Upper lobe of left lung (tissue), 6 donors: ENCODE results near the gene FURIN. TPM values are rescaled to one million over a fixed set of nuclear protein-coding genes. Genes with fewer than 3 reads are reported as not detected.
"Not testable (repeated sequence)": the region's sequence is repeated elsewhere in the genome, so short reads cannot be mapped to it uniquely, and the experiment has no call there.

Experiments
- ATAC-seq, 2 donors: fragments of 200-7000 bp; cut with Tn5 transposase; one replicate each; pipeline ENCODE4 v1.9.1; 2022; ENCODE audit warnings: mild to moderate bottlenecking in 2 of 2, moderate library complexity in 2 of 2; ENCODE audit not compliant: low FRiP score in 2 of 2
- DNase-seq, 2 donors: peaks; one replicate each; pipeline ENCODE4 v3.0.0-alpha.2; 2019 to 2020
- H3K27ac ChIP-seq, 4 donors: fragments of 200-600 bp; sonication (generic); one replicate each; pipeline ENCODE4 v1.5.1; 2016 to 2019
- H3K27me3 ChIP-seq, 4 donors: fragments of 200-600 bp; sonication (generic); one replicate each; pipeline ENCODE4 v1.5.1; 2017 to 2019
- H3K36me3 ChIP-seq, 4 donors: fragments of 200-600 bp; sonication (generic); one replicate each; pipeline ENCODE4 v1.5.1; 2016 to 2019
- H3K4me1 ChIP-seq, 4 donors: fragments of 200-600 bp; sonication (generic); one replicate each; pipeline ENCODE4 v1.5.1; 2018 to 2019
- H3K4me3 ChIP-seq, 4 donors: fragments of 200-600 bp; sonication (generic); one replicate each; pipeline ENCODE4 v1.5.1; 2017 to 2019; ENCODE audit warnings: mild to moderate bottlenecking in 2 of 4, moderate library complexity in 1 of 4
- H3K9me3 ChIP-seq, 4 donors: fragments of 200-600 bp; sonication (generic); one replicate each; pipeline ENCODE4 v1.5.1; 2018 to 2019
- CTCF ChIP-seq, 6 experiments: fragments of 450-650 bp in 4 of 6; fragments of 200-600 bp in 2 of 6; sonication (generic) in 2 of 6; IDR thresholded peaks; one replicate each; pipeline ENCODE4 v1.5.1; 2016 to 2019; ENCODE audit warnings: antibody characterized with exemption in 6 of 6
- EP300 ChIP-seq, 4 donors: sonication (generic); formaldehyde crosslinking; IDR thresholded peaks; one replicate each; pipeline ENCODE4 v1.5.1; 2017; ENCODE audit warnings: antibody characterized with exemption in 4 of 4, control low read depth in 2 of 4
- POLR2A ChIP-seq, 4 donors: fragments of 450-650 bp; IDR thresholded peaks; one replicate each; pipeline ENCODE4 v1.5.1; 2016 to 2017; ENCODE audit warnings: antibody characterized with exemption in 4 of 4, mild to moderate bottlenecking in 2 of 4
- POLR2AphosphoS5 ChIP-seq, 2 donors: sonication (generic); formaldehyde crosslinking; IDR thresholded peaks; one replicate each; pipeline ENCODE4 v1.5.1; 2017; ENCODE audit warnings: antibody characterized with exemption in 2 of 2
- WGBS, 2 donors: methylation state at CpG; one replicate each; pipeline ENCODE4 v1.1.5; 2017 to 2018; 5-methylcytosine and 5-hydroxymethylcytosine counted together
- total RNA-seq, 6 donors: library from RNA; depleted of rRNA in 4 of 6; stranded (reverse); fragments of >200 nt in 4 of 6; gene quantifications; one replicate each; pipeline versions ENCODE4 v1.1.0 to v1.2.1, GENCODE V29; 2016 to 2021
- donor health status: DM: no; HTN: no; CAD: no; lungs with moderate emphysema.
- donor health status: DM: no; HTN: yes; CAD: no; lungs with severe emphysema.

FURIN gene
- total RNA-seq, 6 donors from 2014 or later, result 59.0 to 150 (median 108) TPM

DNA sequence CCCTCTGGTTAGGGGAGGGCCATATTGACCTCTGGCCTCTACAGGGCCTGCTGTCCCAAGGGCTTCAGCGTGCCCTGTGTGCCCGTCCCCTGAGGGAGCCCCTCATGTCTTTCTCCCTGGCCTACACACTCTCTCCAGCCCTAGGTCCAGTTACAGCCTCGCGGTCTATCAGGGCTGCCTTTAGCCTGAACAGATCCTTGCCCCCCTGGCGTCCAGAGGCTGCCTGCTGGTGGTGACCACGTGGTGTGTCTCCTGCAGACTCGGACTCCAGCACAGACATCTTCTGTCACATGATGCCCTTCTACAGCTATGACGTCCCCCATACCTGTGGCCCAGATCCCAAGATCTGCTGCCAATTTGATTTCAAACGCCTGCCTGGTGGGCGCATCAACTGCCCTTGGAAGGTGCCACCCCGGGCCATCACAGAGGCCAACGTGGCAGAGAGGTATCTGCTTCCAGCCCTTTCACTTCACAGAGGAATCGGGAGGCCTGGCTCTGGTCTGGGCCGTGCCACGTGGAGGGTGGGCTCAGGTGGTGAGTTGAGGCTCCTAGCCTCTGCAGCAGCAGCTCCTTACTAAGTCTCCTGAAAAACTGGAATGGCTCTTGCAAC lies 38.8 kb downstream of the FURIN start:
- TF ChIP-seq CTCF (IDR thresholded peaks at IDR 0.05) (no peak), EP300 (IDR thresholded peaks at IDR 0.05) (no peak), POLR2AphosphoS5 (IDR thresholded peaks at IDR 0.05) (no peak), POLR2A (IDR thresholded peaks at IDR 0.05) (no peak)
- Histone ChIP-seq H3K27ac (no peak overlapping the region), H3K9me3 (no peaks in the 10 kb centered on the region), H3K4me1 (peaks cover 8 to 17% (median 11%) of the 10 kb centered on the region in 4 donors), H3K36me3 (peaks cover 63 to 75% (median 70%) of the 10 kb centered on the region in 4 donors), H3K27me3 (no peaks in the 10 kb centered on the region), H3K4me3 (no peak overlapping the region)
- WGBS, 2 donors, result 79 to 86% methylated on average over 6 to 15 of the region's 15 CpGs
- ATAC-seq, result no peak
- DNase-seq, result peak in 1 of 2 donors; percentile 17

DNA sequence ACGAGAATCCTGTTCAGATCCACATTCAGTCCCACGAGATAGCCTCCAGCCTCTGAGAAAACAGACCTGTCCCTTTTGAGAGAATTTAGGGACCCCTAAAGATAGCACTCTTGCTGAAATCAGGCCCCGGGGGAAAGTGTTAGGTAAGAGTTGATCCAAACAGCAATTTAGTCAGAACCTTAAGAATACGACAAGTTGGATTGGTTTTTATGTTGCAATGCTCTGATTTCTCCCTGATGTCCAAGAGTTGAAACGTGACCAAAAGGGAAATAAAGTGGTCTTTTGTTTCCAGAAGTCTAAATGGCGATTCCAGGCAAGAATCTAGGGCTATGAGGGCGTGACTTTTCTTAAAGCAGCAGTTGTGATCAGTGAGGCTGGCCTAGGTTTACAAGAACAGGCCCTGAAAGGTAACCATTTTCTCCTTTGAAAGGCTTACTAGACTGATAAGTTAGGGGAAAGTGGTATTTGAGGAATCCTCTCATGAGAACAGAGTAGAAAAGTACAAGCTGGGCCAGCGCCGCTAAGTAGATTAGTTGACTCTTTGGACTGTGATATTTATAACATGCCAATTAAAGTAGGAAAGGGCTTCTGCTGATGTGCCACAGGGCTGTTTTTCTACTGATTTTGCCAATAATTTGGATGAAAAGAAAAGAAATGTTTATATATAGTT lies 39.6 kb downstream of the FURIN start:
- WGBS, 2 donors, result 84 to 85% methylated on average over 9 of the region's 9 CpGs
- TF ChIP-seq POLR2AphosphoS5 (IDR thresholded peaks at IDR 0.05) (no peak), CTCF (IDR thresholded peaks at IDR 0.05) (no peak), POLR2A (IDR thresholded peaks at IDR 0.05) (no peak), EP300 (IDR thresholded peaks at IDR 0.05) (no peak)
- Histone ChIP-seq H3K36me3 (peaks cover 71 to 83% (median 78%) of the 10 kb centered on the region in 4 donors), H3K27me3 (no peaks in the 10 kb centered on the region), H3K27ac (peak overlapping the region in 1 of 4 donors; percentile 28), H3K4me1 (peaks cover 8 to 19% (median 11%) of the 10 kb centered on the region in 4 donors), H3K9me3 (no peaks in the 10 kb centered on the region), H3K4me3 (no peak overlapping the region)
- no peak for DNase-seq
- ATAC-seq, result no peak

GRCh38 chr15:90909449-90909848 lies 41.1 kb downstream of the FURIN start:
- H3K4me3 ChIP-seq, H3K4me1 ChIP-seq, H3K9me3 ChIP-seq, H3K27ac ChIP-seq, DNase-seq, H3K27me3 ChIP-seq, ATAC-seq: not testable (repeated sequence)
- 95 to 97% methylated on average over 9 to 11 of the region's 11 CpGs for WGBS, 2 donors
- H3K36me3 ChIP-seq, result peaks cover 78 to 98% (median 92%) of the 10 kb centered on the region in 4 donors

DNA sequence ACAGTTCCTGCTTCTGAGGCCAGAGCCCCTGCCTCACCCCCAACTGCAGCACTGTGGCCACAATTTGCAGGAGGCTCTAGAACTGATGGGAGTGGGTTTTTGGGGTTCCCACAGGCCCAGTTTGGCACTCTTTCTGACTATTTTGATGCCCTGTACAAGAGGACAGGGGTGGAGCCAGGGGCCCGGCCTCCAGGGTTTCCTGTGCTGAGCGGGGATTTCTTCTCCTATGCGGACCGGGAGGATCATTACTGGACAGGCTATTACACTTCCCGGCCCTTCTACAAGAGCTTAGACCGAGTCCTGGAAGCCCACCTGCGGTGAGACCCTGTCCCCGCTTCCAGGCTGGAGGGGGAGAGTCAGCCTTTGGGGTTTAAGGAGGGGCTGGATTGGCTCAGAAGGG lies 41.6 kb downstream of the FURIN start:
- 94 to 100% methylated on average over 8 of the region's 8 CpGs for WGBS, 2 donors
- peaks cover 0 to 3% (median 2%) of the 10 kb centered on the region in 4 donors for H3K4me1 ChIP-seq
- H3K27ac ChIP-seq, result no peak overlapping the region
- H3K4me3 ChIP-seq, result no peak overlapping the region
- ATAC-seq (no peak), DNase-seq (no peak)
- H3K36me3 ChIP-seq, result peaks cover 77 to 100% (median 94%) of the 10 kb centered on the region in 4 donors
- TF ChIP-seq CTCF (IDR thresholded peaks at IDR 0.05) (no peak), POLR2AphosphoS5 (IDR thresholded peaks at IDR 0.05) (no peak)
- H3K27me3 ChIP-seq, result no peaks in the 10 kb centered on the region
- H3K9me3 ChIP-seq, result no peaks in the 10 kb centered on the region

DNA sequence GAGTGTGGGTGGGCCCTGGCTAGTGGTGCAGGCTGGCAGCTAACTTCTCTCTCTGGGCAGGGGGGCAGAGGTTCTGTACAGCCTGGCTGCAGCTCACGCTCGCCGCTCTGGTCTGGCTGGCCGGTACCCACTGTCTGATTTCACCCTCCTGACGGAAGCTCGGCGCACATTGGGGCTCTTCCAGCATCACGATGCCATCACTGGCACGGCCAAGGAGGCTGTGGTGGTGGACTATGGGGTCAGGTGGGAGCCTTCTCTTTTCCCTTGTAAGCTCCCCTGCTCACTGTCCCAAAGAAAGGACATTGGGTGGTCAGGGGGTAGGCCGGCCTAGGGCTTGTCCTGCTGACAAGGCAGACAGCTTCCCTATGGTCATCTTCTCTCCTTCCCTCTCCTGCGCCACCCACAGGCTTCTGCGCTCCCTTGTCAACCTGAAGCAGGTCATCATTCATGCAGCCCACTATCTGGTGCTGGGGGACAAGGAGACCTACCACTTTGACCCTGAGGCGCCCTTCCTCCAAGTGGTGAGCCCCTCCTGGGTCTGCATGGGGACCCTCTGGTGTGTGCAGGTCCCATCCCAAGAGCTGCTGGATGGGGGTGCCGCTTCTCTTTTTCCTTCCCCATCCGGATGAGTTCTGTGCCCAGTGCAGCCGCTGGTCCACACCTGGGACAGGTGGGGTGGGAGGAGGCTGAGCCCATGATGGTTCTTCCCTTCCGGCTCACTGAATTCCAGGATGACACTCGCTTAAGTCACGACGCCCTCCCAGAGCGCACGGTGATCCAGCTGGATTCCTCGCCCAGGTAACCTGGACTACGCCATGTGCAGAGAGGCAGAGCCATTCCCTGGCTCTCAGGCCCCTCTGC lies 42.3 kb downstream of the FURIN start:
- no peaks in the 10 kb centered on the region for H3K27me3 ChIP-seq
- H3K36me3 ChIP-seq, result peaks cover 71 to 100% (median 94%) of the 10 kb centered on the region in 4 donors
- no peak overlapping the region for H3K27ac ChIP-seq
- ATAC-seq (no peak), DNase-seq (no peak)
- H3K9me3 ChIP-seq, result no peaks in the 10 kb centered on the region
- no peak overlapping the region for H3K4me3 ChIP-seq
- TF ChIP-seq EP300 (IDR thresholded peaks at IDR 0.05) (no peak), POLR2A (IDR thresholded peaks at IDR 0.05) (no peak), POLR2AphosphoS5 (IDR thresholded peaks at IDR 0.05) (no peak), CTCF (IDR thresholded peaks at IDR 0.05) (no peak)
- WGBS, 2 donors, result 95 to 96% methylated on average over 6 to 24 of the region's 24 CpGs
- H3K4me1 ChIP-seq, result peaks cover 0 to 6% (median 1%) of the 10 kb centered on the region in 4 donors
